Keratinocyte (primary cell): ENCODE measurements around the gene KRTAP12-3.

Source experiments
- CTCF ChIP-seq, 3 experiments: IDR thresholded peaks in 1 of 3; conservative IDR thresholded peaks in 1 of 3; optimal IDR thresholded peaks in 1 of 3; 2 replicates in 2 of 3; 3 replicates in 1 of 3; pipeline versions ENCODE3 to v1.5.1; 2011; ENCODE audit warnings: low read length in 3 of 3, mild to moderate bottlenecking in 3 of 3, moderate library complexity in 2 of 3, control low read depth in 1 of 3, inconsistent platforms in 1 of 3; ENCODE audit not compliant: insufficient read depth in 2 of 3; ENCODE audit errors: extremely low read depth in 1 of 3
- EZH2 ChIP-seq: IDR thresholded peaks from one replicate; pipeline ENCODE4 v1.6.1; 2012; ENCODE audit warnings: inconsistent platforms, mild to moderate bottlenecking, low read length, moderate library complexity

DNA sequence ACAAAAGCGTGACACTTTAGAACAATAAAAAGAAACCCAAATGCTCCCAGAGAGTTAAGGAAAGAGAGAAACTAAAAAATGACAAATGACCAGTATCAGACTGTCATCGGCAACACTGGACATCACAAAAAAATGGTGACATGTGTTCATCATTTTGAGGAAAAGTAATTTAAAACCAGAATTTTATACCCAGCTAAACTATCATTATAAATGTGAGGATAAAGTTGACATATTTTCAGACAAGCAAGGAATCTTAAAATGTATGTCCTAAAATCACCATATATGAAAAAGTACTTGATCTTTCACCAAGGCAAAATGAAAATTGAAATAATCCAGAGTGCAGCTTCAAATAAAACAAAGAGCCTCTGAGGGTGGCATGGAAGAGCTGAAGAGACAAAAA, 12.9 kb upstream of the KRTAP12-3 start:
- TF ChIP-seq CTCF (optimal IDR thresholded peaks at IDR 0.05 in 1 of 3, IDR thresholded peaks at IDR 0.05 in 1 of 3, conservative IDR thresholded peaks at IDR 0.05 in 1 of 3; ENCODE audit: extremely low read depth in 1 of 3, insufficient read depth in 2 of 3, low read length in 3 of 3) (no peak), EZH2 (no peak)
